GM13976 (cell line): ENCODE measurements around the gene RPL31.

Experiments used
- DNase-seq: peaks from one replicate; pipeline ENCODE4 v3.0.0; 2012; ENCODE audit warnings: low spot score
- CTCF ChIP-seq: IDR thresholded peaks from 2 replicates; pipeline ENCODE4 v1.5.1; 2012; ENCODE audit warnings: borderline replicate concordance, mild to moderate bottlenecking; ENCODE audit not compliant: insufficient read depth; ENCODE audit errors: extremely low read depth, missing control alignments, control extremely low read depth
- in situ Hi-C: fragments of 300-500 bp; cut with MboI; formaldehyde crosslinking; loops from one replicate; pipeline ENCODE4 v1.12.0; 2022; ENCODE audit warnings: low sequenced_read_pairs, mixed read lengths, inconsistent platforms; ENCODE audit not compliant: unreplicated experiment

Gene RPL31

GRCh38 chr2:100964681-100965169 lies 37.4 kb upstream of the RPL31 start:
- no peak for DNase-seq
- TF ChIP-seq CTCF, result no peak
- in situ Hi-C loops, result no loop called here

- TF ChIP-seq CTCF, result no peak
- DNase-seq, result no peak
- in situ Hi-C loops, result no loop called here
These were observed 36.5 kb upstream of the RPL31 start for GRCh38 chr2:100965596-100965995.

- no peak for TF ChIP-seq CTCF
- DNase-seq, result no peak
- in situ Hi-C loops, result no loop called here
These were observed 34.4 kb upstream of the RPL31 start for GRCh38 chr2:100967716-100968115.

- in situ Hi-C loops, result no loop called here
- DNase-seq, result no peak
- TF ChIP-seq CTCF, result no peak
These were observed 33.6 kb upstream of the RPL31 start for GRCh38 chr2:100968146-100969145.

GRCh38 chr2:100969998-100970397 lies 32.1 kb upstream of the RPL31 start:
- DNase-seq, result no peak
- in situ Hi-C loops, result no loop called here
- no peak for TF ChIP-seq CTCF

GRCh38 chr2:100971221-100971620 lies 30.9 kb upstream of the RPL31 start:
- in situ Hi-C loops, result no loop called here
- no peak for TF ChIP-seq CTCF
- DNase-seq, result no peak
